Endothelial cell of umbilical vein (primary cell): Measurements from ENCODE around the gene MYO9B. TPM values are rescaled to one million over a fixed set of nuclear protein-coding genes. Genes with fewer than 3 reads are reported as not detected.

ENCODE experiments used
- BruUV-seq: library from RNA; stranded (reverse); fragments of 400-500 nt; replicated peaks from 2 replicates; lab custom pipeline; 2021; lab: Mats Ljungman, UMichigan
- CTCF ChIA-PET: fragments of 300-600, 350-600 bp; sonication (Branson Sonifier 250); formaldehyde crosslinking; loops from one replicate; lab custom pipeline; 2021; ENCODE audit warnings: antibody characterized with exemption, inconsistent platforms; lab: Charles Lee
- POLR2A ChIA-PET: fragments of 300-600, 350-600 bp; sonication (Branson Sonifier 250); formaldehyde crosslinking; loops from one replicate; lab custom pipeline; 2021; ENCODE audit warnings: antibody characterized with exemption, inconsistent platforms; lab: Charles Lee
- DNase-seq: peaks from one replicate; pipeline ENCODE4 v3.0.0-alpha.2; 2011; ENCODE audit warnings: low read depth, low spot score
- FAIRE-seq: peaks from 2 replicates; lab custom pipeline; 2011; peaks lifted over from hg19 to GRCh38; lab: Jason Lieb, UNC
- H2AFZ ChIP-seq: 2 replicates; pipeline ENCODE4 v1.6.0; 2012; ENCODE audit warnings: low read depth, low read length, control low read depth, inconsistent platforms
- H3K27ac ChIP-seq: 2 replicates; pipeline ENCODE4 v1.5.1; 2011; ENCODE audit warnings: low read depth, mild to moderate bottlenecking, control low read depth, low read length, moderate library complexity; ENCODE audit not compliant: insufficient read depth
- H3K27me3 ChIP-seq, 2 experiments: 2 replicates each; pipeline versions ENCODE4 v1.6.0 to v1.6.1; 2011; ENCODE audit warnings: low read length in 2 of 2, mixed read lengths in 1 of 2; ENCODE audit not compliant: control insufficient read depth in 2 of 2, insufficient read depth in 2 of 2
- H3K36me3 ChIP-seq, 2 experiments: 2 replicates in 1 of 2; 3 replicates in 1 of 2; pipeline ENCODE4 v1.5.1; 2011; ENCODE audit warnings: low read length in 2 of 2, mild to moderate bottlenecking in 1 of 2, moderate library complexity in 1 of 2; ENCODE audit not compliant: control insufficient read depth in 2 of 2, insufficient read depth in 2 of 2; ENCODE audit errors: extremely low read depth in 1 of 2
- H3K4me1 ChIP-seq: 3 replicates; pipeline ENCODE4 v1.5.1; 2011; ENCODE audit warnings: mild to moderate bottlenecking, low read length; ENCODE audit not compliant: control insufficient read depth, insufficient read depth; ENCODE audit errors: extremely low read depth
- H3K4me2 ChIP-seq: 2 replicates; pipeline ENCODE4 v1.6.1; 2011; ENCODE audit warnings: low read length, control low read depth, mixed read lengths; ENCODE audit not compliant: insufficient read depth
- H3K4me3 ChIP-seq, 3 experiments: fragments of 200-600 bp in 1 of 3; sonication (generic), shearing (Covaris generic) in 1 of 3; replicated peaks in 1 of 3; 2 replicates each; pipeline ENCODE4 v1.5.1; 2011 to 2016; ENCODE audit warnings: control low read depth in 3 of 3, low read length in 3 of 3, mild to moderate bottlenecking in 2 of 3, inconsistent platforms in 1 of 3, low read depth in 1 of 3, moderate library complexity in 1 of 3; ENCODE audit not compliant: insufficient read depth in 1 of 3
- H3K79me2 ChIP-seq: 2 replicates; pipeline ENCODE4 v1.6.0; 2012; ENCODE audit warnings: low read length, inconsistent platforms; ENCODE audit not compliant: control insufficient read depth, insufficient read depth
- H3K9ac ChIP-seq: replicated peaks from 2 replicates; pipeline ENCODE3; 2011; ENCODE audit warnings: low read length, control low read depth; ENCODE audit not compliant: insufficient read depth; ENCODE audit errors: extremely low read depth
- H3K9me1 ChIP-seq: replicated peaks from 3 replicates; pipeline ENCODE4 v1.6.0; 2011; ENCODE audit warnings: mild to moderate bottlenecking, low read length; ENCODE audit not compliant: control insufficient read depth, insufficient read depth; ENCODE audit errors: extremely low read depth
- H3K9me3 ChIP-seq: replicated peaks from 2 replicates; pipeline ENCODE4 v1.5.1; 2012; ENCODE audit warnings: low read length, inconsistent platforms; ENCODE audit not compliant: control insufficient read depth, insufficient read depth
- H4K20me1 ChIP-seq: replicated peaks from 2 replicates; pipeline ENCODE3; 2011; ENCODE audit warnings: mild to moderate bottlenecking, low read length; ENCODE audit not compliant: control insufficient read depth, insufficient read depth; ENCODE audit errors: extremely low read depth
- EZH2 ChIP-seq: IDR thresholded peaks from 2 replicates; pipeline ENCODE4 v1.6.1; 2012; ENCODE audit warnings: borderline replicate concordance, low read depth, mild to moderate bottlenecking, moderate library complexity, low read length, inconsistent platforms; ENCODE audit not compliant: severe bottlenecking
- FOS ChIP-seq: IDR thresholded peaks from 2 replicates; pipeline ENCODE4 v1.6.1; 2011; ENCODE audit warnings: mild to moderate bottlenecking, low read length, moderate library complexity, borderline replicate concordance; ENCODE audit not compliant: insufficient read depth
- GATA2 ChIP-seq: IDR thresholded peaks from 2 replicates; pipeline ENCODE4 v1.7.0; 2011; ENCODE audit warnings: low read depth, mild to moderate bottlenecking, moderate library complexity, mixed read lengths, low read length; ENCODE audit not compliant: insufficient read length, insufficient read depth
- JUN ChIP-seq: IDR thresholded peaks from 2 replicates; pipeline ENCODE4 v1.6.1; 2011; ENCODE audit warnings: borderline replicate concordance, low read depth; ENCODE audit not compliant: insufficient read length, insufficient read depth
- MYC ChIP-seq: IDR thresholded peaks from one replicate; pipeline ENCODE4 v1.6.1; 2011; ENCODE audit warnings: mild to moderate bottlenecking, low read depth, low read length
- POLR2A ChIP-seq: IDR thresholded peaks from 2 replicates; pipeline ENCODE4 v1.6.1; 2012; ENCODE audit warnings: low read depth, mild to moderate bottlenecking, control low read depth, low read length
- dilution Hi-C: fragments of 300-500 bp; cut with MboI; formaldehyde crosslinking; loops from one replicate; pipeline ENCODE4 v1.15.0; 2019; ENCODE audit warnings: low sequenced_read_pairs; ENCODE audit not compliant: extremely low pct_ligation_motif_present
- intact Hi-C: fragments of 100-400 bp; cut with micrococcal nuclease; formaldehyde crosslinking; loops from one replicate; pipeline ENCODE4 v1.10.0; 2022
- polyA plus RNA-seq, 4 experiments: library from polyadenylated mRNA; depleted of rRNA in 3 of 4; stranded (reverse) in 3 of 4; unstranded in 1 of 4; fragments of >200 nt; gene quantifications; 2 replicates each; pipeline versions ENCODE4 v1.2.1 to v1.2.3, GENCODE V29; 2011 to 2012; ENCODE audit warnings: missing spikeins in 1 of 4
- total RNA-seq: library from RNA; stranded (reverse); gene quantifications from 2 replicates; pipeline ENCODE4 v1.2.3, GENCODE V29; 2021
- TF ChIP-seq, protein P1 (sequence below), 2 donors: IDR thresholded peaks; 1 replicate in 1 of 2; 2 replicates in 1 of 2; pipeline ENCODE4 v1.5.1; 2011; ENCODE audit warnings: low read length in 2 of 2, mild to moderate bottlenecking in 2 of 2, moderate library complexity in 2 of 2, control low read depth in 1 of 2, inconsistent platforms in 1 of 2, low read depth in 1 of 2; ENCODE audit not compliant: insufficient read depth in 1 of 2; ENCODE audit errors: extremely low read depth in 1 of 2
- TF ChIP-seq, protein P2 (sequence below): IDR thresholded peaks from 2 replicates; pipeline ENCODE4 v1.6.1; 2011; ENCODE audit not compliant: insufficient read depth, insufficient read length

Gene MYO9B
- total and polyA plus RNA-seq, 2 donors (not counting 3 experiments of a cell fraction or from before 2014, with no cell fraction given): 64.4 to 119 TPM

DNA sequence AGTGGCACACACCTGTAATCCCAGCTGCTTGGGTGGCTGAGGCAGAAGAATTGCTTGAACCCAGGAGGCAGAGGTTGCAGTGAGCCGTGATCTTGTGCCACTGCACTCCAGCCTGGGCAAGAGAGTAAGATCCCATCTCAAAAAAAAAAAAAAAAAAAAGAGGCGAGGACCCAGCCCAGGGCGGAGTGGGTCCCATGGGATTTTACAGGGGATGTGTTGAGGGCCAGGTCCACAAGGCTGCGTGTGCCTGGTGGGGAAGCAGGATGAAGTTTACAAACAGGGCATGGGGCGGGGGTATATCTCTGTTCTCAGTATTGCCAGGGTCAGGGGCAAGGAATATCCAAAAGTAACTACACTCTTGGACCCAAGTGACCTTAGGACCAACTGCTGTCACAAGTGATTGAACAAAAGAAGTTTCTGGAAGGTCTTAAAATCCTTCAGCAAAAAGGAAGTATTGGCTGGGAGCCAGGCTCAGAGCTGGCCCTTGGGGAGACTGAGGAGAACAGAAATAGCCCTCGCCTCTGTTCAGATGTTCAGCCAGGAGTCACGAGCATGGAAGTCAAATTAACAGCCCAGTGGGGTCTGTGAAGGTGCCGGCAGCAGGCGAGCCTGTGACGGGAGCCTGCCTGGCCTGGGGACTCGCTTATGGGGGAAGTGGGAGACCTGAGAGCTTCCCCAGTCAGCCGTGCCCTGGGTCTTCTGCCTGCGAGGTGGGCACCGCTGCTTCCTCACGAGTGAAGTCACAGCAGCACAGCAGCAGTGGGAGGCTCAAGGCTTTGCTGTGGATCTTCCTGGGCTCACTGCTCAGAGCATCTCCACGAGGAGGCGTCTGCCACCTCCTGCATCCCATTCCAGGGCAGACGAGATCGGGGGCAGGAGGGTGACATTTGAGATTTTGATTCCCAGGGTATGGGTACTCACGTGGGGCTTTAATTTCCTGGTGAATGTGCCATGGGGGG lies 6.4 kb downstream of the MYO9B start:
- Histone ChIP-seq H3K4me3 (no peak overlapping the region), H2AFZ (no peak overlapping the region), H3K27me3 (no peaks in the 10 kb centered on the region), H3K4me2 (no peak overlapping the region), H4K20me1 (no peaks in the 10 kb centered on the region), H3K9ac (no peak overlapping the region), H3K27ac (no peak overlapping the region), H3K9me1 (no peaks in the 10 kb centered on the region), H3K36me3 (peaks cover 0 to 8% of the 10 kb centered on the region in 2 experiments), H3K79me2 (peaks cover 96% of the 10 kb centered on the region), H3K4me1 (peaks cover 24% of the 10 kb centered on the region), H3K9me3 (no peaks in the 10 kb centered on the region)
- ChIA-PET CTCF (no interaction called here), POLR2A (no interaction called here)
- DNase-seq (no peak), FAIRE-seq (no peak)
- no TSS peak for BruUV-seq
- dilution Hi-C loops (no loop called here), intact Hi-C loops (no loop called here)
- TF ChIP-seq FOS: no peak
- TF ChIP-seq, protein P1, sequence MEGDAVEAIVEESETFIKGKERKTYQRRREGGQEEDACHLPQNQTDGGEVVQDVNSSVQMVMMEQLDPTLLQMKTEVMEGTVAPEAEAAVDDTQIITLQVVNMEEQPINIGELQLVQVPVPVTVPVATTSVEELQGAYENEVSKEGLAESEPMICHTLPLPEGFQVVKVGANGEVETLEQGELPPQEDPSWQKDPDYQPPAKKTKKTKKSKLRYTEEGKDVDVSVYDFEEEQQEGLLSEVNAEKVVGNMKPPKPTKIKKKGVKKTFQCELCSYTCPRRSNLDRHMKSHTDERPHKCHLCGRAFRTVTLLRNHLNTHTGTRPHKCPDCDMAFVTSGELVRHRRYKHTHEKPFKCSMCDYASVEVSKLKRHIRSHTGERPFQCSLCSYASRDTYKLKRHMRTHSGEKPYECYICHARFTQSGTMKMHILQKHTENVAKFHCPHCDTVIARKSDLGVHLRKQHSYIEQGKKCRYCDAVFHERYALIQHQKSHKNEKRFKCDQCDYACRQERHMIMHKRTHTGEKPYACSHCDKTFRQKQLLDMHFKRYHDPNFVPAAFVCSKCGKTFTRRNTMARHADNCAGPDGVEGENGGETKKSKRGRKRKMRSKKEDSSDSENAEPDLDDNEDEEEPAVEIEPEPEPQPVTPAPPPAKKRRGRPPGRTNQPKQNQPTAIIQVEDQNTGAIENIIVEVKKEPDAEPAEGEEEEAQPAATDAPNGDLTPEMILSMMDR (IDR thresholded peaks at IDR 0.05; ENCODE audit: extremely low read depth in 1 of 2, insufficient read depth in 1 of 2, low read depth in 1 of 2, low read length in 2 of 2): no peak
- TF ChIP-seq, protein P2, sequence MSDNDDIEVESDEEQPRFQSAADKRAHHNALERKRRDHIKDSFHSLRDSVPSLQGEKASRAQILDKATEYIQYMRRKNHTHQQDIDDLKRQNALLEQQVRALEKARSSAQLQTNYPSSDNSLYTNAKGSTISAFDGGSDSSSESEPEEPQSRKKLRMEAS: no peak
- TF ChIP-seq JUN: no peak
- no peak for TF ChIP-seq MYC
- TF ChIP-seq EZH2: no peak
- TF ChIP-seq GATA2: no peak
- no peak for TF ChIP-seq POLR2A
